GM19099 (cell line): ENCODE results near the gene PCLAF.

Experiments
- POLR2A ChIP-seq: IDR thresholded peaks from 3 replicates; pipeline ENCODE4 v1.6.1; 2011; ENCODE audit warnings: low read depth; ENCODE audit not compliant: insufficient read length; ENCODE audit errors: extremely low read depth

PCLAF gene

GRCh38 chr15:64381000-64381751 is at the start of gene PCLAF:
TSS of gene PCLAF (minus strand) at chr15:64381441. CDS start at chr15:64381371, 70 bp downstream.
- TF ChIP-seq POLR2A, result peak; percentile 91

GRCh38 chr15:64430000-64430735 is 48.9 kb upstream of the PCLAF start:
- TF ChIP-seq POLR2A, result no peak

- TF ChIP-seq POLR2A, result no peak
Observed at GRCh38 chr15:64429448-64429847, 48.2 kb upstream of the PCLAF start.

- no peak for TF ChIP-seq POLR2A
Observed at GRCh38 chr15:64426845-64427465, 45.7 kb upstream of the PCLAF start.

GRCh38 chr15:64425221-64425620 is 44.0 kb upstream of the PCLAF start:
- no peak for TF ChIP-seq POLR2A

- no peak for TF ChIP-seq POLR2A
Observed at GRCh38 chr15:64423970-64424369, 42.7 kb upstream of the PCLAF start.

GRCh38 chr15:64422697-64423096 is 41.5 kb upstream of the PCLAF start:
- no peak for TF ChIP-seq POLR2A

GRCh38 chr15:64412216-64412615 is 31.0 kb upstream of the PCLAF start:
- no peak for TF ChIP-seq POLR2A

GRCh38 chr15:64400583-64400982 is 19.3 kb upstream of the PCLAF start:
- no peak for TF ChIP-seq POLR2A

GRCh38 chr15:64398575-64398974 is 17.3 kb upstream of the PCLAF start:
- TF ChIP-seq POLR2A, result no peak

GRCh38 chr15:64396789-64397188 is 15.5 kb upstream of the PCLAF start:
- no peak for TF ChIP-seq POLR2A

GRCh38 chr15:64389036-64389435 is 7.8 kb upstream of the PCLAF start:
- TF ChIP-seq POLR2A, result no peak

GRCh38 chr15:64387562-64388168 is 6.4 kb upstream of the PCLAF start, which contains the start of gene TRIP4:
TSS of gene TRIP4 (plus strand) at chr15:64387836. CDS start at chr15:64387864, 28 bp downstream.
- TF ChIP-seq POLR2A, result peak; percentile 93

- no peak for TF ChIP-seq POLR2A
Observed at GRCh38 chr15:64386291-64386690, 5.0 kb upstream of the PCLAF start.

GRCh38 chr15:64383760-64384159 is 2.5 kb upstream of the PCLAF start:
- TF ChIP-seq POLR2A, result no peak
